Heart right ventricle (tissue), 16 donors: ENCODE data around the gene OPA1. TPM values are rescaled to one million over a fixed set of nuclear protein-coding genes. Genes with fewer than 3 reads are reported as not detected.
"Not testable (repeated sequence)": the region's sequence is repeated elsewhere in the genome, so short reads cannot be mapped to it uniquely, and the experiment has no call there.

Experiments
- ATAC-seq, 8 donors: fragments of 200-7000 bp; cut with Tn5 transposase; one replicate each; pipeline ENCODE4 v1.9.1; 2020; ENCODE audit warnings: mild to moderate bottlenecking in 8 of 8, moderate library complexity in 8 of 8, moderate number of reproducible peaks in 1 of 8
- DNase-seq, 2 donors: peaks; one replicate each; pipeline ENCODE4 v3.0.0-alpha.2; 2020
- H3K27ac ChIP-seq, 10 donors: fragments of 200-600 bp; sonication (generic) in 2 of 10; one replicate each; pipeline versions ENCODE4 v1.5.0 to v1.8.0; 2020 to 2022; ENCODE audit warnings: mild to moderate bottlenecking in 3 of 10
- H3K27me3 ChIP-seq, 7 donors: fragments of 200-600 bp; one replicate each; pipeline ENCODE4 v1.8.0; 2021 to 2022; ENCODE audit warnings: mild to moderate bottlenecking in 2 of 7
- H3K36me3 ChIP-seq, 9 donors: fragments of 200-600 bp; sonication (generic) in 1 of 9; one replicate each; pipeline versions ENCODE4 v1.5.0 to v1.8.0; 2020 to 2022; ENCODE audit warnings: mild to moderate bottlenecking in 2 of 9
- H3K4me1 ChIP-seq, 9 donors: fragments of 200-600 bp; sonication (generic) in 1 of 9; one replicate each; pipeline versions ENCODE4 v1.5.0 to v1.8.0; 2020 to 2022; ENCODE audit warnings: mild to moderate bottlenecking in 4 of 9
- H3K4me3 ChIP-seq, 10 donors: fragments of 200-600 bp; sonication (generic) in 2 of 10; one replicate each; pipeline versions ENCODE4 v1.5.0 to v1.8.0; 2020 to 2022; ENCODE audit warnings: mild to moderate bottlenecking in 7 of 10, moderate library complexity in 2 of 10
- H3K9me3 ChIP-seq, 11 donors: fragments of 200-600 bp in 10 of 11; sonication (generic) in 2 of 11; one replicate each; pipeline versions ENCODE4 v1.5.0 to v1.8.0; 2013 to 2022; ENCODE audit warnings: mild to moderate bottlenecking in 2 of 11, control low read depth in 1 of 11, moderate library complexity in 1 of 11
- WGBS, 2 donors: extraction: QIAGEN DNeasy Blood & Tissue Kit; methylation state at CpG; one replicate each; pipeline ENCODE4 v1.1.7; 2013; ENCODE audit warnings: inconsistent platforms in 1 of 2; 5-methylcytosine and 5-hydroxymethylcytosine counted together
- intact Hi-C, 10 donors: fragments of 100-400 bp; cut with DNase I; formaldehyde crosslinking; loops; one replicate each; pipeline versions ENCODE4 v1.11.1 to v1.14.2; 2022
- polyA plus RNA-seq, 2 donors: library from polyadenylated mRNA; stranded (reverse); fragments of 200-250 nt; gene quantifications; one replicate each; pipeline ENCODE4 v1.2.3, GENCODE V29; 2013
- total RNA-seq, 10 donors: library from RNA; stranded (reverse); fragmentation: NEBNext Ultra II Directional in 3 of 10; extraction: Animal tissue kit (Norgen Biotek cat#: 25700) in 3 of 10; gene quantifications; one replicate each; pipeline versions ENCODE4 v1.2.1 to v1.2.4, GENCODE V29; 2021 to 2023
- TF ChIP-seq, protein P1 (sequence below), 9 donors: fragments of 200-600 bp; sonication (generic) in 2 of 9; IDR thresholded peaks; one replicate each; pipeline versions ENCODE4 v1.5.0 to v1.8.0; 2021 to 2022; ENCODE audit warnings: antibody characterized with exemption in 9 of 9, mild to moderate bottlenecking in 5 of 9, moderate library complexity in 1 of 9
- donor health status: Arrhythmogenic right ventricular cardiomyopathy.
- donor health status: ischemic (EF 13 %, LVEDD 7.1; RV severe dilation, severe dysfunction).
- donor health status: healthy with polysubstance abuse.
- donor health status: DM: no; HTN: yes; CAD: no.
- donor health status: DM: no; HTN: no; CAD: no.
- donor health status: ischemic (EF 25% LVEDD 6.9; RV normal size, moderate dysfunction).
- donor health status: ischemic (EF 25% LVEDD 5.7; RV mildly dilated, moderate dysfunction).
- donor health status: healthy.
- donor health status: DM: yes; HTN: yes; CAD: no.
- donor health status: Ischemic cardiomyopathy.
- donor health status: ischemic (EF 35%, LVEDD 5.7; RV mildly dilated, moderate dysfunction).
- donor health status: nonischemic (EF 11% LVEDD 7.7; RV severe dilation, severe dysfunction).
- donor health status: DM: yes; HTN: yes; CAD: no.
- donor health status: PGD.
- donor health status: ischemic (EF 29% LVEDD 5.4; RV normal size, mild dysfunction).
- donor health status: nonischemic (EF 23%, LVEDD 6.1; RV moderate dilation, normal function).

The OPA1 gene
- total and polyA plus RNA-seq, 12 donors = 19.2 to 197 (median 124) TPM

DNA sequence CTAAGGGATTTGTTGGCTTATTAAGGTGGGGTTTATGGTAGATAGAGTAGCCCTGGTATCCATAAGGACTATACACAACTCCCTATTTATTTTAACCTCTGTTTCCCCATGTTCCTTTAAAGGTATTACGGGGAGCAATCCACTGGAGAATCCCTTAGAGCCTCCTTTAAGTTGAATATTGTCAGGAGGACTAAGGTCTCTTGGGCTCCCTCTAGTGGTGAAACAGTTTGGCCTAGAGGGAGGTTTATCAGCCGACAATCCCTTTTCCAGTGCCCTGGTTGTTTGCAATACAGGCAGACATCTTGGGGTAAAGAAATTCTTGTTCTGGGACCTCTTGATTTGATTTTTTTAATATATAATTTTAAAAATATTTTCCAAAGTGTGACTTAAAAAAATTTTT, 12.9 kb downstream of the OPA1 start:
- ATAC-seq = peak in 7 of 8 donors; percentile 43 to 85 (median 76)

DNA sequence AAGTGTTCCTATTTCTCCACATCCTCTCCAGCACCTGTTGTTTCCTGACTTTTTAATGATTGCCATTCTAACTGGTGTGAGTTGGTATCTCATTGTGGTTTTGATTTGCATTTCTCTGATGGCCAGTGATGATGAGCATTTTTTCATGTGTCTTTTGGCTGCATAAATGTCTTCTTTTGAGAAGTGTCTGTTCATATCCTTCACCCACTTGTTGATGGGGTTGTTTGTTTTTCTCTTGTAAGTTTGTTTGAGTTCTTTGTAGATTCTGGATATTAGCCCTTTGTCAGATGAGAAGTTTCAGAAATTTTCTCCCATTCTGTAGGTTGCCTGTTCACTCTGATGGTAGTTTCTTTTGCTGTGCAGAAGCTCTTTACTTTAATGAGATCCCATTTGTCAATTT, 13.9 kb downstream of the OPA1 start:
- intact Hi-C loops, ATAC-seq: not testable (repeated sequence)

More for the DNA sequence above, 12.9 kb downstream of the OPA1 start:
- peaks cover 0 to 9% (median 0%) of the 10 kb centered on the region in 11 donors for H3K9me3 ChIP-seq
- H3K4me3 ChIP-seq = no peak overlapping the region
- TF ChIP-seq, protein P1, sequence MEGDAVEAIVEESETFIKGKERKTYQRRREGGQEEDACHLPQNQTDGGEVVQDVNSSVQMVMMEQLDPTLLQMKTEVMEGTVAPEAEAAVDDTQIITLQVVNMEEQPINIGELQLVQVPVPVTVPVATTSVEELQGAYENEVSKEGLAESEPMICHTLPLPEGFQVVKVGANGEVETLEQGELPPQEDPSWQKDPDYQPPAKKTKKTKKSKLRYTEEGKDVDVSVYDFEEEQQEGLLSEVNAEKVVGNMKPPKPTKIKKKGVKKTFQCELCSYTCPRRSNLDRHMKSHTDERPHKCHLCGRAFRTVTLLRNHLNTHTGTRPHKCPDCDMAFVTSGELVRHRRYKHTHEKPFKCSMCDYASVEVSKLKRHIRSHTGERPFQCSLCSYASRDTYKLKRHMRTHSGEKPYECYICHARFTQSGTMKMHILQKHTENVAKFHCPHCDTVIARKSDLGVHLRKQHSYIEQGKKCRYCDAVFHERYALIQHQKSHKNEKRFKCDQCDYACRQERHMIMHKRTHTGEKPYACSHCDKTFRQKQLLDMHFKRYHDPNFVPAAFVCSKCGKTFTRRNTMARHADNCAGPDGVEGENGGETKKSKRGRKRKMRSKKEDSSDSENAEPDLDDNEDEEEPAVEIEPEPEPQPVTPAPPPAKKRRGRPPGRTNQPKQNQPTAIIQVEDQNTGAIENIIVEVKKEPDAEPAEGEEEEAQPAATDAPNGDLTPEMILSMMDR (IDR thresholded peaks at IDR 0.05) = peak; percentile 61 to 88 (median 79)
- DNase-seq = peak in 1 of 2 donors; percentile 61
- H3K36me3 ChIP-seq = peaks cover 0 to 14% (median 0%) of the 10 kb centered on the region in 9 donors
- WGBS, 2 donors = 52 to 55% methylated on average over 2 of the region's 2 CpGs
- H3K27me3 ChIP-seq = no peaks in the 10 kb centered on the region
- no peak overlapping the region for H3K27ac ChIP-seq
- intact Hi-C loops = no loop called here
- H3K4me1 ChIP-seq = peaks cover 0 to 27% (median 0%) of the 10 kb centered on the region in 9 donors

DNA sequence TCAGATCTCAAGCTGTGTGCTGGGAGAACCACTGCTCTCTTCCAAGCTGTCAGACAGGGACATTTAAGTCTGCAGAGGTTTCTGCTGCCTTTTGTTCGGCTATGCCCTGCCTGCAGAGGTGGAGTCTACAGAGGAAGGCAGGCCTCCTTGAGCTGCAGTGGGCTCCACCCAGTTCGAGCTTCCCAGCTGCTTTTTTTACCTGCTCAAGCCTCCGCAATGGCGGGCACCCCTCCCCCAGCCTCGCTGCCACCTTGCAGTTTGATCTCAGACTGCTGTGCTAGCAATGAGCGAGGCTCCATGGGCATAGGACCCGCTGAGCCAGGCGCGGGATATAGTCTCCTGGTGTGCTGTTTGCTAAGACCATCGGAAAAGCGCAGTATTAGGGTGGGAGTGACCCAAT, 17.5 kb downstream of the OPA1 start:
- intact Hi-C loops, H3K27me3 ChIP-seq, ATAC-seq, DNase-seq, H3K4me1 ChIP-seq, H3K4me3 ChIP-seq, H3K27ac ChIP-seq: not testable (repeated sequence)
- H3K9me3 ChIP-seq = peaks cover 0 to 22% (median 9%) of the 10 kb centered on the region in 11 donors
- WGBS, 2 donors = 94 to 96% methylated on average over 10 to 11 of the region's 11 CpGs
- H3K36me3 ChIP-seq = peaks cover 0 to 15% (median 6%) of the 10 kb centered on the region in 9 donors

More for the DNA sequence above, 13.9 kb downstream of the OPA1 start:
- DNase-seq, H3K9me3 ChIP-seq, H3K27ac ChIP-seq, H3K4me3 ChIP-seq, H3K27me3 ChIP-seq: not testable (repeated sequence)
- Histone ChIP-seq H3K36me3 (peaks cover 0 to 14% (median 0%) of the 10 kb centered on the region in 9 donors), H3K4me1 (peaks cover 0 to 16% (median 0%) of the 10 kb centered on the region in 9 donors)

DNA sequence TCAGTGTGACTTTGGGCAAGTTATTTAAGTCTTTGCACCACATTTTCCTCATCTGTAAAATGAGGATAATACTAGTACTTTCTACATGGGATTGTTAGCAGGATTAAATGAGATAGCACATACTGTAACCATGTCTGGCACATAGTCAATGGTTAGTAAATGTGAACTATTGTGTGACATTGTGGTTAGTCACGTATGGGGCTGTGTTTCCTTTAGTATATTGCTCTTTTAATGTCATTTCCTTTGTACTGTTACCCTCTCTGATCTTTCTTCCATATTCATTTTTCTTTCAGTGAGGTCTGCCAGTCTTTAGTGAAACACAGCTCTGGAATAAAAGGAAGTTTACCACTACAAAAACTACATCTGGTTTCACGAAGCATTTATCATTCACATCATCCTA, 21.4 kb downstream of the OPA1 start:
- Histone ChIP-seq H3K9me3 (peaks cover 0 to 16% (median 9%) of the 10 kb centered on the region in 11 donors), H3K27ac (no peak overlapping the region), H3K4me3 (no peak overlapping the region), H3K36me3 (peaks cover 0 to 54% (median 19%) of the 10 kb centered on the region in 9 donors), H3K27me3 (no peaks in the 10 kb centered on the region), H3K4me1 (peaks cover 0 to 9% (median 0%) of the 10 kb centered on the region in 9 donors)
- 73 to 80% methylated on average over 2 of the region's 2 CpGs for WGBS, 2 donors
- no peak for ATAC-seq
- DNase-seq = no peak
- intact Hi-C loops = no loop called here
- TF ChIP-seq, protein P1 (IDR thresholded peaks at IDR 0.05) = no peak

DNA sequence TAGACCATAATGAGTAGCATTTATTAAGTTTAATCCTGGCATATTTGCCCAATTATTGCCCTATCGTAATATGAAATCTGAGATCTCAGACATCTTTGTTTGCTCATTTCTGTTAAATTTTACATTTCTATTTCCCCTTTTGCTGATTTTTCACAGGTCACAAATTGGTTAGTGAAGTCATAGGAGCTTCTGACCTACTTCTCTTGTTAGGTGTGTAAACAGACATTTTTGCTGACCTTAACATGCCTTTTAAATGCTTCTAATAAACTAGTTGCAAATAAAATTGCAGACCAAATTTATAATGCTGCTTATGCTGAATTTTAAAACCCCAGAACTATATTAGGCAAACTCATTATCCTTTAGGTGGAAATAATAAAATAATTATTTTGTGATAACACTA, 24.6 kb downstream of the OPA1 start:
- Histone ChIP-seq H3K36me3 (peaks cover 0 to 86% (median 19%) of the 10 kb centered on the region in 9 donors), H3K4me3 (no peak overlapping the region), H3K27me3 (no peaks in the 10 kb centered on the region), H3K27ac (no peak overlapping the region), H3K4me1 (peaks cover 0 to 11% (median 0%) of the 10 kb centered on the region in 9 donors), H3K9me3 (peaks cover 0 to 9% (median 2%) of the 10 kb centered on the region in 11 donors)
- DNase-seq = no peak
- intact Hi-C loops = no loop called here
- no peak for ATAC-seq
- TF ChIP-seq, protein P1 (IDR thresholded peaks at IDR 0.05) = no peak
- 97 to 100% methylated on average over 1 of the region's 1 CpG for WGBS, 2 donors
